Activated T-cell treated with anti-CD3 and anti-CD28 coated beads, Interleukin-2, amount 50 U/mL, for 48 hours (primary cell): ENCODE data around the gene DPP6.
"Not testable (repeated sequence)": the region's sequence is repeated elsewhere in the genome, so short reads cannot be mapped to it uniquely, and the experiment has no call there.

Experiments
- DNase-seq, 2 experiments: peaks; one replicate each; pipeline ENCODE4 v3.0.0-alpha.2; 2020

Gene DPP6

DNA sequence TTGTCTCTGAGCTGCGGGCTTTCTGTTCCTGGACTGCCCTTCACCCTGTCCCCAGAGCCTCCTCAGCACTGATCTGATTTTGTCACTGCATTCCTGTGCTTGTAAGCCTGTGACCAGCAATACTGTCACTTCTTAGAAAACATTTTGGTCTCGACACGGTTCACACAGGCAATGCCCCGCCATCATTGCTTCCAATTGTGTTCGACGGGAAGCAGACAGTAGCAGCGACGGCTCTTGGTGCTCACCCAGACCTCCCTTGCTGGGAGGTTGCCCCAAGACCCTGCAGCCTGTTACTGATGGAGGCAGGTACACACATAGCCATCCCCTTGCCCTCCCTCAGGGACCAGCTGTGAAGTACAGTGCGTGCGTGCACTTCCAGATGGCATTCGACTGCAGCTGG is 99.1 kb downstream of the DPP6 start:
- not testable (repeated sequence) for DNase-seq

DNA sequence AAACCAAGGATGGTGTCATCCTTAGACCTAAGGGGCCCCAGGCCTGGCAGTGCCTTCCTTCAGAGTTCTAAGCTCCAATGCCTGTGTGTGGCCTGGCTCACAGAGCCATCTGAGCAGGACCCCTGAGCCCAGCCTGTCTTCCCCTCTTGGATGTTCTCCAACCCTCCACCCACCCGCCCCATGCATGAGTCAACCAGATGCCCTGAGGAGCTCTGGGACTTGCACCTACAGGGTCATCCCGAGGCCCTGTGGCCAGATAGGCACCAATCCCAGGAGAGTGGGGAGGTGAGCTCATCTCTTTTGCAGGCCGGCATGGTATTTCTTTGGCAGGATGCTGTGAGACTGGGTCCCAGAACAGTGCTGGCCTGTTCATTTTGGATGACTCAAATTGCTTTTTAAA is 103.7 kb downstream of the DPP6 start:
- DNase-seq: not testable (repeated sequence)

DNA sequence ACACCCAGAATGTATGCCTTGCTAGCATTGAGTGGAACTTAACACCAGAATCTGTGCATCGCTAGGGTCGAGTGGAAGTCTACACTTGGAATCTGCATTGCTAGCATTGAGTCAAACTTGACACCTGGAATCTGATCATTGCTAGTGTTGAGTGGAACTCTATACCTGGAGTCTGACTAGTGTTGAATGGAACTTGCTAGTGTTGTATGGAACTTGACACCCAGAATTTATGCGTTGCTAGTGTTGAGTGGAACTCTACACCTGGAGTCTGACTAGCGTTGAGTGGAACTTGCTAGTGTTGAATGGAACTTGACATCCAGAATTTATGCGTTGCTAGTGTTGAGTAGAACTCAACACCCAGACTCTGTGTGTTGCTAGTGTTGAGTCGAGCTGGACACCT is 110.7 kb downstream of the DPP6 start:
- not testable (repeated sequence) for DNase-seq

DNA sequence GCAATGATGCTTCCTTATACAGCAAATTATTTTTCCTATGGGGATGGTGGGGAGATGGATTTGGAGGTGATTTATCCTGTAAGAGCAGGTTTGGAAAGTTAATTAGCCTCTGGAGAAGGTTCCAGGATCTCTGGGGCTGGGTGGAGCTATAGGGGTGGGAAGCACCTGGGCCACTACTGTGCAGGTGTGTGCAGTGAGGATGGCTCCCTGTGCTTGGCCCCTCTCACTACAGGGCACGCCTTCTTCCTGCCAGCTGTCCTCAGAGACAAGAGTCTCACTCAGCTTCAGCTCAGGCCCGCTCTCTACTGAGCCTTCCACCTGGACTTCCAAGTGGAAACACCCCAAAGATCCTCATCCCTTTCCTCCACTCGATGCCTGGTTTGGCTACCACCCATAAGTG is 111.4 kb downstream of the DPP6 start:
- DNase-seq: not testable (repeated sequence)

DNA sequence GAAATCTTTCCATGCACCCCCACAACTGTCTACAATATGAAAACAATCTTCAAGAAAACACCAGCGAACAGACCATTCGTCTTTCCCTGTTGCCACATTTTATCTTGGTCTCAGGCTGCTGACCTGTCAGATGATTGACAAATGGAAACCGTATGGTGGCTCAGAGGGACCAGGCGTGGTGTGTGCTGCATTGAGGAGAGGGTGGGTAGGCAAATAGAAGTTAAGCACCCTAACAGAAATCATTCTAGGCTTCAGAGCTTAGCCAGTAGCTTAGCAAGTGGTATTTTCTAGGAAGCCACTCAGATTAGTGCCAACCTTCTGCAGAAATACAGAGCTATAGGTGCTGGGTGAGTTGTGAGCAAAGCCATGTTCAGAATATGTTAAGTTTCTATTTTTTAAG is 114.9 kb downstream of the DPP6 start:
- DNase-seq: no peak

DNA sequence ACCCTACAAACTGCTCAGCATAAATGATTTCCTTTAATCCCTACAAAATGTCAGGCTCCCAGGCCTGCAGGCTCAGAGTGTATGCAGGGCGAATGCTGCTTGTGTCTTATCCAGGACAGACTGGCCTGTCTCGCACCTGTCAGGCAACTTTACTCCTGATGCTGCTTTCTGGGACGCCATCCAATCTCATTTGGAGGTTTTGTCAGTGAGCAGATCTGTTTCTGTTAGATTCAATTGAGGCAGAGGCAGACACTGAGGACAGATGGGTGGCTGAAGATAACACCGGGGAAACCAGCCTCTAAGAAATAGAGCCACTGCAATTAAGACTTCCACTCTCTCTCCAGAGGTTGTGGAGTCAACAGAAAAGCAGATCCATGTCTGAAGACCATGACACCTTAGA is 115.6 kb downstream of the DPP6 start:
- no peak for DNase-seq

DNA sequence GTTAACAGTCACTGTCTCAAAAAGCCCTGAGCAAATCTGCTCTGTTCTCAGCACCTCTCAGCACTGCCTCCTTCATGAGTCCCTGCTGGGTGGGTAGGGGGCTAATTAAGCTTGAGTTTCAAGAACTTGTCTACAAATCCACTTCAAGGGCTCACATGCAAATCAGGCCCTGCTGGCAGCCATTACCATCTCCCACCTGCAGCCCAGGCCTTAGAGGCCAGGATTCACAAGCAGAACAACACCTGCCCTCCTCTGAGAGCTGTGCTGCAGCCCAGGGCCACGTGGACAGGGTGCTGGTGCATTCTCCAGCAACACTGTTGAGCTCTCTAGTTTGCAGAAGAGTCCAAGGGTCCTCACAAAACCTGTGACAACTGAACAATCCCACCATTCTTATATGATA is 119.2 kb downstream of the DPP6 start:
- no peak for DNase-seq

DNA sequence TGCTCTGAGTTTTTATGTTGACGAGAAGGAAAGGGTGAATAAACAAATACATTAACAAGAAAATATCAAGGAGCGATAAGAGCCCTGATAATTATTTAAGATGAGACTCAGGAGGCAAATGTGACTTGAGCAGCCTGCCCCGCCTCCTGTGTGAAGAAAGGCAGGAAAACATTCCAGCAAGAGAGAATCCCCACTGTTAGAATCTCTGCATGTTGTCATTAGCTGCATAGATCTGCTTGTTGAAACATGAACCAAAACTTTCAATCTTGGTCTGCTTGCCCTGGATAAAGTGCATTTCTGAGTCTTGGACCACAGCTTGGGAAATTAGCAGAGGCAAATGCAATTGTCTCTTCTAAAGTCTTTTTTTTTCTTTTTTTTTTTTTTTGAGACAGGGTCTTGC is 120.0 kb downstream of the DPP6 start:
- DNase-seq: no peak

DNA sequence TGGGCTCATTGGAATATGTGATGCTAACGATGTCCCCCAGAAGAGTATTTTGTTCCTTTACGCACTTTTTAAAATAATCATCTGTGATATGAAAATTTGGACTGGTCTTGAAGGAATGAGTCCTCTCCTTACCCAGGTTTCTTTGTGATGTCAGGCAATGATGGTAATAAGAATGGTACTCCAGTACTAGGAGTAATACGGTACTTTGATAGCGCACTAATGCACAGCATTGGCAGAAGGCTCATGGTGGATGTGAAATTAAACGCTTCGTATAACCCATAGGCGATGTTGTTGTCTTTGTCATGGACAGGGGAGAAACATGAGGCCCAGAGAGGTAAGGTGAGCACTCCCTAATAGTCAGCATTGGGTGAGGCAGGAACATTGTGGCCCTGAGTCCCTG is 125.4 kb downstream of the DPP6 start:
- DNase-seq: no peak

DNA sequence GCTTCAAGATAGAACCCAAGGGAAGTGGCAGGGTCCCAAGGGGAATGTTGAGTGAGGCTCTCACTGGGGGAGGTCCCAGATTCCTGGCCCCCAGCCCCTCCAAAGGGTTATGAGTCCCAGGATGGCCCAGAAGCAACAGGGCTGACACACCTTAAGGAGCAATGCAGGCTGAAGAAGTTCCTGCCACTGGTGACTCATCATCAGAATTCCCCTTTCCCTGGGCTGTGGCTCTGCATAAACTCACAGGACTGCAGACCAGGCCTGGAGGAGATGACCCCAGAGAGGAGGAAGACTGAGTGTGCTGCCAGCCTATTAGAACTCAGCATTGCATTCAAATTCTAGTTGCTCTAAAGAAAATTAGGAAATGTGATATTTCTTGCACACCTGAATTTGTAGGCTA is 126.7 kb downstream of the DPP6 start:
- DNase-seq: no peak

DNA sequence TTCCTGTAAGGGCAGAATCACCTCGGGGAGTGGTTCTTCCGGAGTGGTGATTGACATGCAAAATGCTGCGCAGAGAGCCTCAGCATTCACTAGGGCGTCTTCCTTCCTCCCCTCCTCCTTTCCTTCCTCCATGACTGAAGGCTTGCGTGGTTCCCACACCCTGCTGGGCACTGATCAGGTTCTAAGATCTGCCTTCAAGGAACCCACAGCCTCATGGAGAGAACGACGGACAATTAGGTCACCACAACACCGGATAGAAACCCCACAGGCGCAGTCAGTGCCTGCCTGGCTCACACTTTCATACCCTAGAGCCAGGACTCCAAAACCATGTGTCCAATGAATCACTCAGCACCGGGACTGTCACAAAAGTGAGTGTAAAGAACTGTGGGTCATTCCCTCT is 131.3 kb downstream of the DPP6 start:
- no peak for DNase-seq

DNA sequence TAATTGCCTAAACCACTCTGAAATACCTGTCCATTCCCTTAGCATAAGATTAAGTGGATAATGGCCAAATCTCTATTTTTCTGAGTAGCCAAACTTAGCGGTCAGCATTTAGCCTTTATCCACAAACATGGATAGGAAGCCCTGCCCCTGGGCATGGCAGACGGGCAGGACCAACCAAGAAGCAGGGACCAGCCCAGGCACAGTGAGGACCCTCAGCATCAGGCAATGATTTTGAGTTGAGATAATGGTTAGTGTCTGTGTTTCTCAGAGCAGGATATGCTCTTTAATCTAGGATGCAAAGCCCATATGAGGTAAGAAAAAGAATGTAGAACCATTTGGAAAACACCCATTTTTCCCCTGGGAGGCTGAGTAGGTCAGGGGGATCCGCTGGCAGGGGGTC is 131.7 kb downstream of the DPP6 start:
- DNase-seq: no peak

DNA sequence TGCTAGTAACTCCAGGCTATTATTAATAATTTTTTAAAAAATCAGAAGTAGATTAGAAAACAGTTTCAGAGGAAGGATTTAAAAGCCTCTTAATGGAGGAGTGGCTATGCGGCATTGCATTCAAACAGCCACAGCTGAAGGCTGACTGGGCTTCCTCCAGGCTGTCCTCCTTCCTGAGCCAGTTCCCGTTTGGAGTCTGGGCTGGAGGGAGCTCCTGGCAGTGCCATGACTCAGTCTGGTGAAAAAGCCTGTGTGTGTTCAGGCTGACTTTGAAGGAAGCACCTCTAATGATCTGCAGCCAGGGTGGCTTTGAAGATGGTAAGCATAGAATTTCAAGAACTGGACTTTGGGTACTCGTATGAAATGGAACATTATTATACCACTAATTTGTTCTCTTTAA is 134.6 kb downstream of the DPP6 start:
- DNase-seq: no peak

DNA sequence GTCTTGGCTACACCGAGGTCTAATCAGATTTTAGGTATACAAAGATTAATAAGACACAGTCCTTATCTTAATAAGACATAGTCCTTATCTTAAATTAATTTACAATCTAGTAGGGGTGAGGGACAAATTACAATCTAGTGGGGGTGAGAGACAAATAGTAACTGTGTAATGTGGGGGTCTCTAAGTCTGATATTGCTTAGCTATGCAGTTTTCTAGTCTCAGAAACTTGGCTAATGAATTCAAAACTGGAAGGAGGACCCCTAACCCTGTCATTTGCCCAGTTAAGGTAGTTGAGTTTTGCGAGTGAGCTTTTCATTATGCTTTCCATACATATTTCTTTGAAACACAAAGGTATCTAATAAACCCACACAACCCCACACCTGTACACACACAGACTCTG is 136.1 kb downstream of the DPP6 start:
- no peak for DNase-seq

DNA sequence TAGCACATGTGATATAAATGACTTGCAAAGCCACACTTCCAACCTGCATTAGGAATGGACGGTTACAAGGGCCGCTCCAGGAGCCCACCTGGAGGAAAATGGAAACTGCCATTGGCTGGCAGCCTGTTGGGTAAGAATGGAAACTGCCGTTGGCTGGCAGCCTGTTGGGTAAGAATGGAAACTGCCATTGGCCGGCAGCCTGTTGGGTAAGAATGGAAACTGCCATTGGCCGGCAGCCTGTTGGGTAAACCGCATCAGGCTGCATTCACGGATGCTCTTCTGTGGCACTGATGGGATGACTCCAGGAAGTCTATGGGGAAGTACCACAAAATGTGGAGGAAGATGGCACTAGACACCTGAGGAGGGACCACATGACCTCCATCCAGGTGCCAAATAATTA is 143.1 kb downstream of the DPP6 start:
- DNase-seq: no peak

DNA sequence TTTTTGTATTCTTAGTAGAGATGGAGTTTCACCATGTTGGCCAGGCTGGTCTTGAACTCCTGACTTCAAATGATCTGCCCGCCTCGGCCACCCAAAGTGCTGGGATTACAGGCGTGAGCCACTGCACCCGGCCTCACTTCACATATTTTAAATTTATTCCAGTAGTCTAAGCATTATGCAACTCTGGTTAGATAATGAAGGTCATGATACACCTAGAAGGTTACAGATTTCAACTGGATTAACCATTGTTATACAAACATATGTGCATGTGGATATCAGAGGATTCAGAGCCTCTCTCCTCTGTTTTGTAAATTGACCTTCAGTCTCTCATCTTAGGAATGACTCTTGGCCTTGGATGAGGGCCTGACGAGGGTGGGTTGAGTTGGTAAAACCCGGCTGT is 146.3 kb downstream of the DPP6 start:
- no peak for DNase-seq

DNA sequence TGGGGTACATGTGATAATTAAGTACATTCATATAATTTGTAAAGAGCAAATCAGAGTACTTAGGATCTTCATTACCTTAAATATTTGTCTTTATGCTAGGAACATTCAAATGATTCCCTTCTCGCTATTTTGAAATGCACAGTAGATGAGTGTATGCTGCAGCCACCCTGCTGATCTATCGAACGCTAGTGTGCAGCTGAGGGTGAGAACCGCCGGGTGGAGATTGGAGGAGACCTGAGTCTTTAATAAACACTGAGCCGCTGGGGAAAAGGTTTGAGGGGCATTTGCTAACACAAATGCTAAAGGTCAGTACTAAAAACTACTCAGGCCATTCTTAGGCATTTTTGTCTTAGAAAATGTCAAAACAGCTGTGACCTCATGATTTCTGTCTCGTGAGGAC is 148.0 kb downstream of the DPP6 start:
- no peak for DNase-seq

DNA sequence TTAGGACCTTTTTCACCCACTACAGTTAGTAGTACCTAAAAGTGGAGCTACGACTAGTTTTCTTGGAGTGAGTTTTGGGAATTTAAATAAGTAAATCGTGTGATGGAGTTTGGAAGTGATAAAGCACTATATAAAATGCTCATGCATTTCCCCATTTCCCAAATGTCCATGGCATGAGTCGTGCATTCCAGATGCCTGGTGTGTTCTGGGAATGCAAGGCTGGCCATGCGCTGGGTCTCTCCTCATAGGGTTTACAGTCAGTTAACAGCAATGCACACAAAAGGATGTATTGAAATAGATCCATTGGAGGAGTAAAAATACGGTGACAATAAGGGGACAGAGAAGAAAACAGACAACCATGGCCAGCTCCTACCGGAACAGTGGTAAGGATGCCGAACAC is 149.8 kb downstream of the DPP6 start:
- DNase-seq: no peak

DNA sequence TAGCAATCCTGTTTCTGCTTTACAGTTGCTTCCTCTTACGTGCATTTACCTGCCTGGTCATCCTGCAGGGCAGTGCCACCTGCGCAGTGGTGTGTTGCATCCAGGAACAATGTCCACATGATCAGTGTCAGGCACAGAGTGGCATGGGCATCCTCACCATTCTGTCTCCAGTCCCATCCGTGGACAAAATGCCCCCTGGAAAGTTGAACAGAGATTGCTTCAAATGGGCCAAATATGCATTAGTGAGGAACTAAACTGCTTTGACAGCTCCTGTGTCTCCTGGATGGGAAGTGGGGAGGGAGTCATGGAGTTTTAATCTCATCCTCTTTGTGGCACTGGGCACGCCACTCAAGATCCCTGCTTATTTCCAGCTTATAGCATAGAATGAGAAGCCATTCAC is 151.8 kb downstream of the DPP6 start:
- DNase-seq: no peak

DNA sequence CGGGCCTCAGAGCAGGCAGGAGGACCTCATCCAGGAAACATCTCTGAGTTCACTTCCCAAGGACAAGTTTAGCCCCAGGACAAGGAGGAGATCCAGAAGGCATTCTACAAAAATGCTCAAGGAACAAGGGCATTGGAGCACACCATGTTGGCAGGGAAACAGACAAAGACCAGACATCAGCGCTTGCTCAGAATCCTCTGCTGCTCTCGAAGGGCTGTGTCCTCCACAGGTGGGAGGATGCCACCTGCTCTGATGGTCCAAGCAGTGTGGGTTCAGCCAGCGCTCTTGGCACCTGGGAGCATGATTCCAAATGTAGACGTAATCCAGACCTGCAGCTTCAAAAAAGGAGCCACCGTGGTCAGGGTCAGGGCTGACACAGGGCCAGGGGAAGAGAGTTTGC is 160.7 kb downstream of the DPP6 start:
- DNase-seq: no peak

DNA sequence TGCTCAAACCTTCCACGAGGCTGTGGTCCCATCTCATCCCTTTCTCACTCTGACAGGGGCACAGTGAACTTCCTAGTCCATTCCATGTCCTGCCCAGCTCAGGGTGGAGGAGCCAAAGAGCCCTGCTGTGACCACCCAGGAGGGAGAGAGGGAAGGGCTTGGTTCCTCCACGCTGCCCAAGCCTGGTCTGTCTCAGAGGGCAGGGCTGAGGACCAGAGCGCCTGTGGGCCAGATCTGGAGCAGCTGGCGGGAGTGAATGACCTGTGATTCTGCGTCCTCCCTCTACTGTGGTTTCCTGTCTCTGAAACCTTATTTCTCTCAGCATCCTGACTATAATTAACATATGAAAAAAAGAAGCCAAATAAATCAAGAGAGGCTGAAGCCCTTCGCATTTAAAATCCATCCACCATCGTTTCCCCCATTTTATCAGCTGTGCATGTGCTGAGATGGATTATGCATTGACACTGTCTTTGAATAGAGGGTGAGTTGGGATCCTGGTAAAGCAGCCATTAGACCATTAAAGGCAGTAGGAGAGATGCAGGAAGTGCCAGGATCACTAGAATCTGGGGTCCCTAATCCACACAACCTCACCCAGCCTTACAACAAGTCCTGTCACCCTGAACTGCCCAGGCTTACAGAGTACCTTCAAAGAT is 165.6 kb downstream of the DPP6 start:
- no peak for DNase-seq

DNA sequence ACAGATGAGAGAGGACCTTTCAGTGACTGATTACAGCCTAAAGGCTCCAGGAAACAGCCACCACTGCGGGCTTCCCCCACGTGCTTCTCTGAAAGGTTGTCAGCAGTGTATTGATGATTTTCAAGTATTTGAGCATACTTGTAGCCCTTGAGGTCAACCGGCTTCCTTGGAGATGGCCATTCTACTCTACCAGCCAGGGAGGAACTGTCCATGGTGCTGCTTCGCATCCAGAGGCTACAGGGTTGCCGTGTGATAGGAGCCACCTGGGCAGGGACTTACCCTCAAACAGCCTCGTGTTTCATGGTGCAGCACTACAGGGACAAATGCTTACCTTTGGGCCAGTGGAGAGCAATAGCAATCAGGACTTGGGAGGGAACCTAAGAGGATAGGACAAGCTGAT is 179.5 kb downstream of the DPP6 start:
- no peak for DNase-seq

DNA sequence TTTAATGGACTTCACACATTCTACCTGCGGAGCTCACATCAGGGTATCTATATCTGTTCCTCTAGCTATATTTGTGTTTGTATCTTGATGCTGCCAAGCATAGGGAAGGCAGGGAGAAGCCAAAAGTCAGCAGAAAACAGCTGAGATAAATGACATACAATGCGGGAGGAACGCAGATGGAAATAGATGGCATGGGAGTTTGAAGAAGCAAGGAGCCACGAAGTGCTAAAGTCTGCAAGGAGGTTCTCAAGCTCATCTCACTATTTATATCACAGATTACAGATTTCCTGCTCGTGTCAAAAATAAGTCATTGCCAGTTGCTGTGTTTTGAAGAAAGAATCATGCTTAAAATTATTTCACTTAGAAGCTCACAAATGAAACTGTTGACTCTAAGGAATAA is 180.5 kb downstream of the DPP6 start:
- DNase-seq: no peak

DNA sequence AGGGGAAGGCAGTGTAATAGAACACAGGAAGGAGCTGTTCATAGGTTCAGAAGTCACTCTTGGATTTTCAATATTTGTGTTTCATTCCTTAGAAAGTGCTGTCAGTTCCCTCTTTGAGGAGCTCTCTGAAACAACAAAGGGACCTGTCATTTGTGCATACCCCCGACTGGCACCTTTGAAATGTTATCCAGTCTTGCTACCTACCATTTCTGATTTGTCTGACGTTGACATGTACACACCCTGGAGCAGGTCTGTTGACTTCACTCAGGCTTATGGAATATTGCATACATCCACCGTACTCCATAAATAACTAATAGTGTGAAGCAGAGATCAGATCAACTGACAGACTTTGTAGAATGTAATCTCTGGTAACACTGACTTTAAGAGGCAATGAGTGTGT is 189.8 kb downstream of the DPP6 start:
- no peak for DNase-seq

DNA sequence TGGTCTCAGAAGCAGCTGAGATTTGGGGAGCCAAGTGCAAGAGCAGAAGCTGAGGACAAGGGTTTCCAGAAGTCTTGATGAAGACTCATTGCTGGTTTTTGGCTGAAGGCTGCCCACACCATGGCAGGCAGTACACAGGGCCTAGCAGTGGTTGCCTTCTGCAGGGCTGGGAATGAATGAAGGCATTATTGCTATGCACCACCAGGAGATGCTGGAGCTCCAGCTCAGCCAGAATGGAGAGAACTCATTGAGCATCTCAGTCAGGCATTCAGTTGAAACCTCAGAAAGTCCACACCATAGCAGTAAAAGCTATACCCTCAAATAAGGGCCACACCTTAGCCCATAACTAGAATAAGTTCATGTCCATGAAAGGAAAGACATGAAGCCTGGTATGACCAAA is 190.5 kb downstream of the DPP6 start:
- DNase-seq: no peak

DNA sequence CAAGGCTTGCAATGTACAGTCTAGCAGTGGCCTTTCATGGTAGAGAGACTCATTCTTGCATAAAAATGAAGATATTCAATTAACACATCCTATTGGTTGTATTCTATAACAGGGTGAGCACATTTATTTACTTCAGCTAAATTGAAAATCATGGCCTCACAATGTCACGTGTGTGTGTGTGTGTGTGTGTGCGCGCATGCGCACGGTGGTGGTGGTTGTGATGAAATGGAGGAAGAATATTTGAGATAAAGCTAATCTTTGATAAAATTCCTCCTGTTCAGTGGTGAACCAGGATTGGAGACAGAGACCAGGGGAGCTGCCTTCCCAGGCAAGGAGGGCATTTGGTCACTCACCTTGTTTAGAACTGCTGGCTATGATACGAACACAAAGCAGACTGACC is 199.8 kb downstream of the DPP6 start:
- no peak for DNase-seq
